ENCODE measurements around the gene APLP2.

The APLP2 gene

GRCh38 chr11:130043575-130043974 lies 26.1 kb upstream of the APLP2 start:
- Mint-ChIP-seq H3K27me3 (peaks cover 26% of the 10 kb centered on the region), H3K9me3 (no peaks in the 10 kb centered on the region), H3K27ac (no peak overlapping the region), H3K4me1 (peaks cover 8% of the 10 kb centered on the region), H3K36me3 (no peaks in the 10 kb centered on the region), H3K4me3 (no peak overlapping the region)
- ATAC-seq, result no peak

- ATAC-seq, result no peak
- Mint-ChIP-seq H3K4me3 (no peak overlapping the region), H3K36me3 (no peaks in the 10 kb centered on the region), H3K27me3 (peaks cover 22% of the 10 kb centered on the region), H3K9me3 (no peaks in the 10 kb centered on the region), H3K27ac (no peak overlapping the region), H3K4me1 (peaks cover 8% of the 10 kb centered on the region)
Observed at GRCh38 chr11:130047141-130047540, 22.6 kb upstream of the APLP2 start.

- ATAC-seq, result no peak
- Mint-ChIP-seq H3K27me3 (peaks cover 10% of the 10 kb centered on the region), H3K36me3 (no peaks in the 10 kb centered on the region), H3K4me3 (no peak overlapping the region), H3K9me3 (no peaks in the 10 kb centered on the region), H3K4me1 (no peaks in the 10 kb centered on the region), H3K27ac (no peak overlapping the region)
Observed at GRCh38 chr11:130049328-130049771, 20.3 kb upstream of the APLP2 start.

- Mint-ChIP-seq H3K4me3 (no peak overlapping the region), H3K9me3 (no peaks in the 10 kb centered on the region), H3K27me3 (peaks cover 10% of the 10 kb centered on the region), H3K36me3 (no peaks in the 10 kb centered on the region), H3K27ac (no peak overlapping the region), H3K4me1 (no peaks in the 10 kb centered on the region)
- ATAC-seq, result no peak
Observed at GRCh38 chr11:130050257-130050656, 19.4 kb upstream of the APLP2 start.

- Mint-ChIP-seq H3K4me3 (no peak overlapping the region), H3K36me3 (no peaks in the 10 kb centered on the region), H3K4me1 (no peaks in the 10 kb centered on the region), H3K9me3 (no peaks in the 10 kb centered on the region), H3K27me3 (peaks cover 10% of the 10 kb centered on the region), H3K27ac (no peak overlapping the region)
- no peak for ATAC-seq
Observed at GRCh38 chr11:130051082-130051481, 18.6 kb upstream of the APLP2 start.

- no peaks in the 10 kb centered on the region for H3K9me3 Mint-ChIP-seq
- ATAC-seq, result no peak
- no peak overlapping the region for H3K4me3 Mint-ChIP-seq
- no peaks in the 10 kb centered on the region for H3K36me3 Mint-ChIP-seq
- no peak overlapping the region for H3K27ac Mint-ChIP-seq
- no peaks in the 10 kb centered on the region for H3K4me1 Mint-ChIP-seq
- peaks cover 21% of the 10 kb centered on the region for H3K27me3 Mint-ChIP-seq
Observed at GRCh38 chr11:130052567-130052966, 17.1 kb upstream of the APLP2 start.

GRCh38 chr11:130054966-130055365 lies 14.7 kb upstream of the APLP2 start:
- Mint-ChIP-seq H3K4me1 (no peaks in the 10 kb centered on the region), H3K27me3 (peaks cover 35% of the 10 kb centered on the region), H3K9me3 (no peaks in the 10 kb centered on the region), H3K36me3 (no peaks in the 10 kb centered on the region), H3K4me3 (no peak overlapping the region), H3K27ac (no peak overlapping the region)
- ATAC-seq, result no peak

GRCh38 chr11:130055617-130056016 lies 14.1 kb upstream of the APLP2 start:
- Mint-ChIP-seq H3K4me3 (no peak overlapping the region), H3K4me1 (no peaks in the 10 kb centered on the region), H3K27me3 (peaks cover 42% of the 10 kb centered on the region), H3K27ac (no peak overlapping the region), H3K9me3 (no peaks in the 10 kb centered on the region), H3K36me3 (no peaks in the 10 kb centered on the region)
- no peak for ATAC-seq

GRCh38 chr11:130061017-130061416 lies 8.7 kb upstream of the APLP2 start:
- no peak overlapping the region for H3K27ac Mint-ChIP-seq
- no peaks in the 10 kb centered on the region for H3K9me3 Mint-ChIP-seq
- ATAC-seq, result no peak
- H3K27me3 Mint-ChIP-seq, result peaks cover 67% of the 10 kb centered on the region
- H3K4me1 Mint-ChIP-seq, result no peaks in the 10 kb centered on the region
- H3K4me3 Mint-ChIP-seq, result no peak overlapping the region
- H3K36me3 Mint-ChIP-seq, result no peaks in the 10 kb centered on the region

- Mint-ChIP-seq H3K36me3 (no peaks in the 10 kb centered on the region), H3K27ac (no peak overlapping the region), H3K9me3 (no peaks in the 10 kb centered on the region), H3K4me3 (no peak overlapping the region), H3K4me1 (no peaks in the 10 kb centered on the region), H3K27me3 (peaks cover 60% of the 10 kb centered on the region)
- ATAC-seq, result no peak
Observed at GRCh38 chr11:130062026-130062425, 7.7 kb upstream of the APLP2 start.

GRCh38 chr11:130063451-130063850 lies 6.2 kb upstream of the APLP2 start:
- H3K27me3 Mint-ChIP-seq, result peaks cover 50% of the 10 kb centered on the region
- H3K36me3 Mint-ChIP-seq, result no peaks in the 10 kb centered on the region
- H3K4me1 Mint-ChIP-seq, result peaks cover 3% of the 10 kb centered on the region
- H3K27ac Mint-ChIP-seq, result no peak overlapping the region
- no peak for ATAC-seq
- H3K4me3 Mint-ChIP-seq, result no peak overlapping the region
- H3K9me3 Mint-ChIP-seq, result no peaks in the 10 kb centered on the region

GRCh38 chr11:130064596-130064995 lies 5.1 kb upstream of the APLP2 start:
- Mint-ChIP-seq H3K27ac (no peak overlapping the region), H3K4me3 (no peak overlapping the region), H3K36me3 (no peaks in the 10 kb centered on the region), H3K9me3 (no peaks in the 10 kb centered on the region), H3K27me3 (peaks cover 42% of the 10 kb centered on the region), H3K4me1 (peaks cover 11% of the 10 kb centered on the region)
- ATAC-seq, result no peak

- ATAC-seq, result no peak
- peaks cover 21% of the 10 kb centered on the region for H3K4me1 Mint-ChIP-seq
- no peak overlapping the region for H3K27ac Mint-ChIP-seq
- no peaks in the 10 kb centered on the region for H3K9me3 Mint-ChIP-seq
- H3K4me3 Mint-ChIP-seq, result no peak overlapping the region
- peaks cover 33% of the 10 kb centered on the region for H3K27me3 Mint-ChIP-seq
- H3K36me3 Mint-ChIP-seq, result no peaks in the 10 kb centered on the region
Observed at GRCh38 chr11:130066338-130066737, 3.4 kb upstream of the APLP2 start.

- Mint-ChIP-seq H3K9me3 (no peaks in the 10 kb centered on the region), H3K27ac (peak overlapping the region; percentile 81), H3K36me3 (no peaks in the 10 kb centered on the region), H3K4me3 (peak overlapping the region; percentile 95), H3K27me3 (peaks cover 24% of the 10 kb centered on the region), H3K4me1 (peaks cover 25% of the 10 kb centered on the region)
- no peak for ATAC-seq
Observed at GRCh38 chr11:130068546-130068985, 1.1 kb upstream of the APLP2 start.

GRCh38 chr11:130068986-130069658 lies 572 bp upstream of the APLP2 start:
- no peaks in the 10 kb centered on the region for H3K36me3 Mint-ChIP-seq
- peaks cover 25% of the 10 kb centered on the region for H3K4me1 Mint-ChIP-seq
- ATAC-seq, result peak; percentile 67
- H3K27ac Mint-ChIP-seq, result peak overlapping the region; percentile 81
- peak overlapping the region; percentile 95 for H3K4me3 Mint-ChIP-seq
- peaks cover 19% of the 10 kb centered on the region for H3K27me3 Mint-ChIP-seq
- H3K9me3 Mint-ChIP-seq, result no peaks in the 10 kb centered on the region

- peak; percentile 62 for ATAC-seq
- peak overlapping the region; percentile 95 for H3K4me3 Mint-ChIP-seq
- H3K27ac Mint-ChIP-seq, result peak overlapping the region; percentile 81
- peaks cover 25% of the 10 kb centered on the region for H3K4me1 Mint-ChIP-seq
- H3K9me3 Mint-ChIP-seq, result no peaks in the 10 kb centered on the region
- H3K36me3 Mint-ChIP-seq, result no peaks in the 10 kb centered on the region
- peaks cover 9% of the 10 kb centered on the region for H3K27me3 Mint-ChIP-seq
Observed at GRCh38 chr11:130070109-130070845, 583 bp downstream of the APLP2 start.

All from stimulated activated memory B cell treated with anti-CD40 and anti-IgM and Interleukin-4, amounts not matched to agents 10 μg/mL and 1 μg/mL and 100 μg/mL, for 72 hours (primary cell).